OCI-LY1 (cell line): ENCODE data around the gene ZC3H18.

Source experiments
- H2AFZ ChIP-seq: fragments of 200-600 bp; sonication (generic), shearing (Covaris generic); 2 replicates; pipeline ENCODE4 v1.6.0; 2014; ENCODE audit warnings: antibody characterized with exemption, mild to moderate bottlenecking, low read length
- H3F3A ChIP-seq: fragments of 200-600 bp; sonication (generic), shearing (Covaris generic); 2 replicates; pipeline ENCODE4 v1.6.0; 2014; ENCODE audit warnings: mild to moderate bottlenecking, antibody characterized with exemption, low read length, moderate library complexity; ENCODE audit not compliant: insufficient read depth
- H3K27ac ChIP-seq: fragments of 200-600 bp; sonication (generic); 2 replicates; pipeline ENCODE4 v1.5.1; 2014; ENCODE audit warnings: low read length, mixed run types, mild to moderate bottlenecking, low read depth; ENCODE audit not compliant: poor library complexity, severe bottlenecking
- H3K27me3 ChIP-seq: fragments of 200-600 bp; sonication (generic); 2 replicates; pipeline ENCODE4 v1.6.0; 2014; ENCODE audit warnings: antibody characterized with exemption, mild to moderate bottlenecking, low read length, moderate library complexity; ENCODE audit not compliant: insufficient read depth
- H3K36me3 ChIP-seq: fragments of 200-600 bp; sonication (generic); 2 replicates; pipeline ENCODE4 v1.6.1; 2014; ENCODE audit warnings: mild to moderate bottlenecking, antibody characterized with exemption, low read length, moderate library complexity, mixed read lengths; ENCODE audit not compliant: insufficient read depth
- H3K4me1 ChIP-seq: fragments of 200-600 bp; sonication (generic); 2 replicates; pipeline ENCODE4 v1.5.1; 2014; ENCODE audit warnings: mild to moderate bottlenecking, low read length, moderate library complexity; ENCODE audit not compliant: insufficient read depth, severe bottlenecking
- H3K4me2 ChIP-seq: fragments of 200-600 bp; sonication (generic), shearing (Covaris generic); 2 replicates; pipeline ENCODE4 v1.6.1; 2014; ENCODE audit warnings: low read length
- H3K4me3 ChIP-seq: fragments of 200-600 bp; sonication (generic); 2 replicates; pipeline ENCODE4 v1.5.1; 2014; ENCODE audit warnings: low read length, low read depth, mild to moderate bottlenecking, mixed read lengths; ENCODE audit not compliant: poor library complexity, severe bottlenecking
- H3K79me2 ChIP-seq: fragments of 200-600 bp; shearing (Covaris generic); 2 replicates; pipeline ENCODE4 v1.6.1; 2016; ENCODE audit warnings: mixed run types, low read length, mixed read lengths; ENCODE audit not compliant: insufficient read depth
- H3K9ac ChIP-seq: fragments of 200-600 bp; sonication (generic), shearing (Covaris generic); 2 replicates; pipeline ENCODE4 v1.6.1; 2014; ENCODE audit warnings: mild to moderate bottlenecking, low read length, mixed read lengths
- H3K9me2 ChIP-seq: fragments of 200-600 bp; sonication (generic), shearing (Covaris generic); 2 replicates; pipeline ENCODE4 v1.6.1; 2014; ENCODE audit warnings: low read depth, mild to moderate bottlenecking, low read length, mixed read lengths
- H3K9me3 ChIP-seq: fragments of 200-600 bp; shearing (Covaris generic); 2 replicates; pipeline ENCODE4 v1.6.1; 2014; ENCODE audit warnings: low read length, mixed read lengths
- H4K20me1 ChIP-seq: fragments of 200-600 bp; sonication (generic), shearing (Covaris generic); 2 replicates; pipeline ENCODE4 v1.6.0; 2016; ENCODE audit warnings: mild to moderate bottlenecking, low read length; ENCODE audit not compliant: insufficient read depth
- EZH2 ChIP-seq: fragments of 200-600 bp; sonication (generic), shearing (Covaris generic); IDR thresholded peaks from 2 replicates; pipeline ENCODE4 v1.8.0; 2017; ENCODE audit warnings: borderline replicate concordance, mixed run types, mild to moderate bottlenecking, antibody characterized with exemption, low read length, moderate library complexity, mixed read lengths
- TF ChIP-seq, protein P1 (sequence below): fragments of 200-600 bp; sonication (generic), shearing (Covaris generic); IDR thresholded peaks from 2 replicates; pipeline ENCODE4 v1.5.1; 2017; ENCODE audit warnings: mild to moderate bottlenecking, antibody characterized with exemption, low read length, moderate library complexity, mixed read lengths

Gene ZC3H18

DNA sequence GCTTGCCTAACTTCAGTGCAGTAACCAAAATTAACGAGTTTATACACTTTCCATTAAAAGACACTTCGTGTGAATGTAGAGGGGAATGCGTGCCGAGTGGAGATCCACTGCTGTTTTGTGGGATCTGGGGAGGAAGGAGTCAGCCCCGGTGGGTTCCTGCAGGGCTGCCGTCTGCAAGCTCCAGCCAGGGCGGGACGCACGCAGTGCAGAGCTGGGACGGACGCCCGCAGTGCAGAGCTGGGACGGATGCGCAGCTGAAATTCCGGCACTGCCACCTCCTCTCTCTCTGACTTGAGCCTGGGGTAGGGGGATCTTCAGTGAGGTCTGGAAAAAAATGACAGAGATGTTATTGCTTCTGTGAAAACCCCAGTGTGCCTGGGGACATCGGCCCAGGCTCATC lies 16.5 kb upstream of the ZC3H18 start:
- H3K36me3 ChIP-seq, result no peaks in the 10 kb centered on the region; the same call in 1 of the 2 replicates
- no peak overlapping the region for H3K27ac ChIP-seq
- H3K79me2 ChIP-seq, result no peaks in the 10 kb centered on the region
- no peaks in the 10 kb centered on the region for H3F3A ChIP-seq
- H3K9ac ChIP-seq, result no peak overlapping the region
- peaks cover 17% of the 10 kb centered on the region for H3K27me3 ChIP-seq
- H2AFZ ChIP-seq, result no peak overlapping the region
- no peaks in the 10 kb centered on the region for H3K9me2 ChIP-seq
- no peaks in the 10 kb centered on the region for H3K9me3 ChIP-seq
- TF ChIP-seq, protein P1, sequence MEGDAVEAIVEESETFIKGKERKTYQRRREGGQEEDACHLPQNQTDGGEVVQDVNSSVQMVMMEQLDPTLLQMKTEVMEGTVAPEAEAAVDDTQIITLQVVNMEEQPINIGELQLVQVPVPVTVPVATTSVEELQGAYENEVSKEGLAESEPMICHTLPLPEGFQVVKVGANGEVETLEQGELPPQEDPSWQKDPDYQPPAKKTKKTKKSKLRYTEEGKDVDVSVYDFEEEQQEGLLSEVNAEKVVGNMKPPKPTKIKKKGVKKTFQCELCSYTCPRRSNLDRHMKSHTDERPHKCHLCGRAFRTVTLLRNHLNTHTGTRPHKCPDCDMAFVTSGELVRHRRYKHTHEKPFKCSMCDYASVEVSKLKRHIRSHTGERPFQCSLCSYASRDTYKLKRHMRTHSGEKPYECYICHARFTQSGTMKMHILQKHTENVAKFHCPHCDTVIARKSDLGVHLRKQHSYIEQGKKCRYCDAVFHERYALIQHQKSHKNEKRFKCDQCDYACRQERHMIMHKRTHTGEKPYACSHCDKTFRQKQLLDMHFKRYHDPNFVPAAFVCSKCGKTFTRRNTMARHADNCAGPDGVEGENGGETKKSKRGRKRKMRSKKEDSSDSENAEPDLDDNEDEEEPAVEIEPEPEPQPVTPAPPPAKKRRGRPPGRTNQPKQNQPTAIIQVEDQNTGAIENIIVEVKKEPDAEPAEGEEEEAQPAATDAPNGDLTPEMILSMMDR, result no peak
- no peak for TF ChIP-seq EZH2
- H3K4me1 ChIP-seq, result no peaks in the 10 kb centered on the region
- H4K20me1 ChIP-seq, result no peaks in the 10 kb centered on the region
- H3K4me3 ChIP-seq, result no peak overlapping the region
- H3K4me2 ChIP-seq, result no peak overlapping the region

DNA sequence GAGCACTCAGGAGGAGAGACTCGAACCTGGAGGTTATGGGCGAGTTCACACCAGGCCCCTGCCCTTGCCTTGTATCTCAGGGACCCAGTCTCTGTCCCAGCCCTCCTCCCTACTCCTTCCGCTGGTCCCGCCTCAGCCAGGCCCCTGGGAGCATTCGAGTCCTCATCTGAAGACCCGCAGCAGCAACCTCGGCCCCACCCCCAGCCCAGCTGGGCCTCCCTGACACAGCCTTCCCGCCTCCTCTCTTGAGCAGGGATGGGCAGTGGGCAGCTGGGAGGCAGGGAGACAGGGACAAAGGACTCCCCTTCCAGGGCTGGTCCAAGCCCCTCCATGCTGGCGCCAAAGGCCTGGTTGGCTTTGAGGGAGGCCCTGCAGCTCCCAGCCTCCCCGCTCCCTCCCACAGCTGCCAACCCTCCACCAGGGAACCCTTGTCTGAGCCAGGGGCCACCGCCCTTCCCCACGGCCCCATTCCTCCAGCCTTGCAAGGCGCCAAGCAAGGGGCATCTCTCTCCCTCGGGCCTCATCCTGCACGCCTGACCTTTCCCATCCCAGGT lies 15.4 kb upstream of the ZC3H18 start:
- Histone ChIP-seq H3K4me2 (no peak overlapping the region), H3K4me3 (no peak overlapping the region), H3K9ac (no peak overlapping the region)

DNA sequence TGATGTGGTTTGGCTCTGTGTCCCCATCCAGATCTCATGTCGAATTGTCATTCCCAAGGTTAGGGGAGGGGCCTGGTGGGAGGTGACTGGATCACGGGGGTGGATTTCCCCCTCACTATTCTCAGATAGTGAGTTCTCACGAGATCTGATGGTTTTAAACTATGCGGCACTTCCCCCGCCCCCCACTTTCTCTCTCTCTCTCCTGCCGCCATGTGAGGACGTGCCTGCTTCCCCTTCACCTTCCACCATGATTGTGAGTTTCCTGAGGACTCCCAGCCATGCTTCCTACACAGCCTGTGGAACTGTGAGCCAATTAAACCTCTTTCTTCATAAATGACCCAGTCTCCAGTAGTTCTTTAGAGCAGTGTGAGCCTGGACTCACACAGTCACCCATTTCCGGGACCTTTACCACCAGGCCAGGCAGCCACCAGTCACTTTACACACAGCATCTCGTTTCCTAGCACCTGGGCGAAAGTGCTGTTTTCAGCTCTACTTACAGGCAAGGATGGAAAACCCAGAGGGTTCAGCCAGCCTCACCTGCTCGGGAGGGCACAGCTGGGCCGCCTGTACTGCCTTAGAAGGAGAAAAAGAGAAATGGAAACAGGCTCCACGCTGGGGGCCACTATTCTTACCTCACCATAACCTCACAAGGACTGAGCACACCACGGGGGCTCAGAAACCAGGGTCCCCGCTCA lies 13.8 kb upstream of the ZC3H18 start:
- peaks cover 12% of the 10 kb centered on the region; the same call in 1 of the 2 replicates for H3K27me3 ChIP-seq
- no peak overlapping the region for H3K27ac ChIP-seq
- no peak overlapping the region for H3K4me3 ChIP-seq
- no peaks in the 10 kb centered on the region for H4K20me1 ChIP-seq
- H2AFZ ChIP-seq, result no peak overlapping the region
- H3K79me2 ChIP-seq, result no peaks in the 10 kb centered on the region
- no peak overlapping the region for H3K4me2 ChIP-seq
- no peak overlapping the region for H3K9ac ChIP-seq
- no peaks in the 10 kb centered on the region for H3K4me1 ChIP-seq
- no peaks in the 10 kb centered on the region; the same call in 1 of the 2 replicates for H3K36me3 ChIP-seq
- no peak for TF ChIP-seq EZH2
- TF ChIP-seq, protein P1, result no peak
- no peaks in the 10 kb centered on the region for H3F3A ChIP-seq
- H3K9me3 ChIP-seq, result no peaks in the 10 kb centered on the region
- no peaks in the 10 kb centered on the region for H3K9me2 ChIP-seq

More for the DNA sequence above, 15.4 kb upstream of the ZC3H18 start:
- Histone ChIP-seq H3F3A (no peaks in the 10 kb centered on the region), H3K9me2 (no peaks in the 10 kb centered on the region), H3K36me3 (no peaks in the 10 kb centered on the region; the same call in 1 of the 2 replicates), H3K27me3 (peaks cover 16% of the 10 kb centered on the region), H3K27ac (no peak overlapping the region), H3K4me1 (no peaks in the 10 kb centered on the region), H4K20me1 (no peaks in the 10 kb centered on the region), H2AFZ (no peak overlapping the region), H3K9me3 (no peaks in the 10 kb centered on the region), H3K79me2 (no peaks in the 10 kb centered on the region)
- TF ChIP-seq EZH2, result no peak
- TF ChIP-seq, protein P1, result no peak
